ENCODE measurements around the gene PLEKHG4.

Gene PLEKHG4

GRCh38 chr16:67254801-67255552, 24.4 kb upstream of the PLEKHG4 start:
- H3K4me3 Mint-ChIP-seq, result no peak overlapping the region
- no peak overlapping the region for H3K27ac Mint-ChIP-seq
- H3K27me3 Mint-ChIP-seq, result peaks cover 4% of the 10 kb centered on the region
- no peaks in the 10 kb centered on the region for H3K9me3 Mint-ChIP-seq
- no peaks in the 10 kb centered on the region for H3K36me3 Mint-ChIP-seq
- H3K4me1 Mint-ChIP-seq, result peaks cover 3% of the 10 kb centered on the region

- no peak overlapping the region for H3K27ac Mint-ChIP-seq
- H3K9me3 Mint-ChIP-seq, result no peaks in the 10 kb centered on the region
- no peak overlapping the region for H3K4me3 Mint-ChIP-seq
- H3K36me3 Mint-ChIP-seq, result no peaks in the 10 kb centered on the region
- H3K4me1 Mint-ChIP-seq, result no peaks in the 10 kb centered on the region
- H3K27me3 Mint-ChIP-seq, result peaks cover 4% of the 10 kb centered on the region
Measured at GRCh38 chr16:67255553-67256221, 23.6 kb upstream of the PLEKHG4 start.

- Mint-ChIP-seq H3K9me3 (no peaks in the 10 kb centered on the region), H3K36me3 (no peaks in the 10 kb centered on the region), H3K4me1 (no peaks in the 10 kb centered on the region), H3K4me3 (no peak overlapping the region), H3K27me3 (peaks cover 4% of the 10 kb centered on the region), H3K27ac (no peak overlapping the region)
Measured at GRCh38 chr16:67256701-67257230, 22.6 kb upstream of the PLEKHG4 start.

GRCh38 chr16:67257486-67258160, 21.7 kb upstream of the PLEKHG4 start:
- no peak overlapping the region for H3K27ac Mint-ChIP-seq
- no peak overlapping the region for H3K4me3 Mint-ChIP-seq
- no peaks in the 10 kb centered on the region for H3K4me1 Mint-ChIP-seq
- H3K9me3 Mint-ChIP-seq, result no peaks in the 10 kb centered on the region
- H3K27me3 Mint-ChIP-seq, result peaks cover 4% of the 10 kb centered on the region
- H3K36me3 Mint-ChIP-seq, result no peaks in the 10 kb centered on the region

GRCh38 chr16:67258161-67258835, 21.0 kb upstream of the PLEKHG4 start:
- Mint-ChIP-seq H3K27ac (no peak overlapping the region), H3K27me3 (peaks cover 7% of the 10 kb centered on the region)

GRCh38 chr16:67259705-67260104, 19.6 kb upstream of the PLEKHG4 start:
- no peaks in the 10 kb centered on the region for H3K36me3 Mint-ChIP-seq
- H3K4me3 Mint-ChIP-seq, result no peak overlapping the region
- peaks cover 9% of the 10 kb centered on the region for H3K27me3 Mint-ChIP-seq
- no peaks in the 10 kb centered on the region for H3K4me1 Mint-ChIP-seq
- H3K27ac Mint-ChIP-seq, result no peak overlapping the region
- H3K9me3 Mint-ChIP-seq, result no peaks in the 10 kb centered on the region

More at GRCh38 chr16:67258161-67258835, 21.0 kb upstream of the PLEKHG4 start:
- no peaks in the 10 kb centered on the region for H3K4me1 Mint-ChIP-seq
- no peaks in the 10 kb centered on the region for H3K36me3 Mint-ChIP-seq
- no peaks in the 10 kb centered on the region for H3K9me3 Mint-ChIP-seq
- no peak overlapping the region for H3K4me3 Mint-ChIP-seq

- peak overlapping the region; percentile 43 for H3K27ac Mint-ChIP-seq
- no peaks in the 10 kb centered on the region for H3K36me3 Mint-ChIP-seq
- no peaks in the 10 kb centered on the region for H3K9me3 Mint-ChIP-seq
- H3K27me3 Mint-ChIP-seq, result peaks cover 7% of the 10 kb centered on the region
- no peaks in the 10 kb centered on the region for H3K4me1 Mint-ChIP-seq
- no peak overlapping the region for H3K4me3 Mint-ChIP-seq
Measured at GRCh38 chr16:67260426-67261063, 18.8 kb upstream of the PLEKHG4 start.

- Mint-ChIP-seq H3K36me3 (no peaks in the 10 kb centered on the region), H3K27ac (no peak overlapping the region), H3K27me3 (peaks cover 4% of the 10 kb centered on the region), H3K4me3 (no peak overlapping the region), H3K9me3 (no peaks in the 10 kb centered on the region), H3K4me1 (no peaks in the 10 kb centered on the region)
Measured at GRCh38 chr16:67263201-67263600, 16.1 kb upstream of the PLEKHG4 start.

GRCh38 chr16:67264277-67264676, 15.1 kb upstream of the PLEKHG4 start:
- no peak overlapping the region for H3K4me3 Mint-ChIP-seq
- no peaks in the 10 kb centered on the region for H3K4me1 Mint-ChIP-seq

GRCh38 chr16:67264866-67265265, 14.5 kb upstream of the PLEKHG4 start:
- Mint-ChIP-seq H3K4me3 (no peak overlapping the region), H3K27ac (no peak overlapping the region), H3K9me3 (no peaks in the 10 kb centered on the region), H3K27me3 (peaks cover 4% of the 10 kb centered on the region), H3K36me3 (no peaks in the 10 kb centered on the region), H3K4me1 (no peaks in the 10 kb centered on the region)

More at GRCh38 chr16:67264277-67264676, 15.1 kb upstream of the PLEKHG4 start:
- no peaks in the 10 kb centered on the region for H3K9me3 Mint-ChIP-seq
- H3K36me3 Mint-ChIP-seq, result no peaks in the 10 kb centered on the region
- H3K27ac Mint-ChIP-seq, result no peak overlapping the region
- H3K27me3 Mint-ChIP-seq, result peaks cover 4% of the 10 kb centered on the region

- Mint-ChIP-seq H3K36me3 (no peaks in the 10 kb centered on the region), H3K27ac (no peak overlapping the region), H3K27me3 (peaks cover 4% of the 10 kb centered on the region), H3K4me3 (no peak overlapping the region), H3K4me1 (no peaks in the 10 kb centered on the region), H3K9me3 (no peaks in the 10 kb centered on the region)
Measured at GRCh38 chr16:67265834-67266233, 13.5 kb upstream of the PLEKHG4 start.

GRCh38 chr16:67268136-67268579, 11.2 kb upstream of the PLEKHG4 start:
- H3K27me3 Mint-ChIP-seq, result peaks cover 3% of the 10 kb centered on the region
- no peak overlapping the region for H3K4me3 Mint-ChIP-seq
- H3K36me3 Mint-ChIP-seq, result no peaks in the 10 kb centered on the region
- H3K27ac Mint-ChIP-seq, result no peak overlapping the region
- H3K4me1 Mint-ChIP-seq, result no peaks in the 10 kb centered on the region
- no peaks in the 10 kb centered on the region for H3K9me3 Mint-ChIP-seq

- Mint-ChIP-seq H3K9me3 (no peaks in the 10 kb centered on the region), H3K36me3 (no peaks in the 10 kb centered on the region), H3K27ac (no peak overlapping the region), H3K4me3 (no peak overlapping the region), H3K27me3 (no peaks in the 10 kb centered on the region), H3K4me1 (no peaks in the 10 kb centered on the region)
Measured at GRCh38 chr16:67269766-67270165, 9.6 kb upstream of the PLEKHG4 start.

GRCh38 chr16:67270931-67271338, 8.4 kb upstream of the PLEKHG4 start:
- Mint-ChIP-seq H3K27me3 (no peaks in the 10 kb centered on the region), H3K4me3 (no peak overlapping the region), H3K4me1 (peaks cover 3% of the 10 kb centered on the region)

GRCh38 chr16:67271446-67271845, 7.9 kb upstream of the PLEKHG4 start:
- Mint-ChIP-seq H3K4me3 (no peak overlapping the region), H3K9me3 (no peaks in the 10 kb centered on the region), H3K27me3 (no peaks in the 10 kb centered on the region), H3K4me1 (peaks cover 5% of the 10 kb centered on the region), H3K27ac (no peak overlapping the region), H3K36me3 (peaks cover under 1% of the 10 kb centered on the region)

More at GRCh38 chr16:67270931-67271338, 8.4 kb upstream of the PLEKHG4 start:
- H3K36me3 Mint-ChIP-seq, result no peaks in the 10 kb centered on the region
- H3K9me3 Mint-ChIP-seq, result no peaks in the 10 kb centered on the region
- peak overlapping the region; percentile 72 for H3K27ac Mint-ChIP-seq
